Stimulated activated CD4-positive, alpha-beta T cell treated with anti-CD3 and anti-CD28 coated beads, TNF-alpha, amount 100 ng/mL, for 4 hours (primary cell): ENCODE measurements around the gene IRX1.

Experiments used
- DNase-seq, 3 experiments: peaks; one replicate each; pipeline ENCODE4 v3.0.0-alpha.2; 2020; ENCODE audit warnings: low read depth in 3 of 3

Gene IRX1

DNA sequence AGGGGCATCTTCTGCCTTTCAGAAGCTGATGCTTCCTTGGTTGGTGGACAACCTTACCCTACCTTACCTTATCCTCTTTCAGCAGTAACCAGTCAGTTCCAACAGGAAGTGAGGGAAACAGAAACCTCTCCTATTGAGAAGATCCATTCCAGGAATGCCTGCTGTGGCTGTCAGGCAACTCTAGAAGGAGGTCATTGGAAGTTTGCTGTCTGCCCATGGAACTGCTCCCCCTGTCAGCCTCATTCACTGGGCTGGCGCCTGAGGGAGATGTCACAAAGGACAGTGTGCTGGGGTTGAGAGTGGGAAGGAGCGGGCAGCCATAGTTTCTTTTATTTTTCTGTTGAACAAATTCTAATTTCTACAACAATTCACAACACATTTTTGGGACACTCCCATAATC lies 54.7 kb downstream of the IRX1 start:
- DNase-seq = no peak

DNA sequence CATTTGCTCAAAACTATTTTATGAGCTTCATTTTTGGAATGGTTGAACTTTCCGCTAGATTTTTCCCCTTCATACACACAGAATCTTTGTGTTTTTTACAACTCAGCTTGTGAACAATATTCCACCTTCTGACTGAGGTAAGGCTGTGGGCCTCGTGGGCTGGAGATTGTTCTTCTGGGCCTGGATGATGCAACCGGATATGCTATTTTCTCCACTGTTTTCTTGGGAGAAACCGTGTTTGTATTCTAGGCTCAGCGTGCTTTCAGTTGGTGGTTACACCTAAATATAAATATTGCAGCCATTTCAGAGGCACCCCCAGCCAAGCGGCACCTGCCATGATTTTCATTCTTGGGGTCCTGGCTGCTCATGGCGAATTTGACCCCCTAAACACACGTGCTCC lies 55.2 kb downstream of the IRX1 start:
- no peak for DNase-seq
